ENCODE results near the gene BAG3.

Gene BAG3

GRCh38 chr10:119650692-119651513, at the start of gene BAG3 (continued):
- TF ChIP-seq PRDM4 (tag by site-specific recombination; IDR thresholded peaks at IDR 0.05) (no peak), ZNF530 (tag by site-specific recombination; IDR thresholded peaks at IDR 0.05; ENCODE audit: low read depth) (no peak), ZNF184 (tag by site-specific recombination; IDR thresholded peaks at IDR 0.05) (no peak), ZSCAN16 (tag by site-specific recombination; IDR thresholded peaks at IDR 0.05) (no peak), ZNF660 (tag by site-specific recombination; IDR thresholded peaks at IDR 0.05) (0 out of 2 replicates have a peak, but pooled peaks have one; percentile 73), PRDM1 (tag by site-specific recombination; IDR thresholded peaks at IDR 0.05) (peak; percentile 90), ZBTB11 (tag by site-specific recombination; conservative IDR thresholded peaks at IDR 0.05; ENCODE audit: low read depth) (peak; percentile 86), ZNF354C (tag by site-specific recombination; IDR thresholded peaks at IDR 0.05; ENCODE audit: borderline replicate concordance, low read depth) (no peak), ZNF677 (tag by site-specific recombination; IDR thresholded peaks at IDR 0.05) (no peak), BCL11A (tag by site-specific recombination; IDR thresholded peaks at IDR 0.05; ENCODE audit: low read depth) (no peak), GFI1B (tag by site-specific recombination; IDR thresholded peaks at IDR 0.05) (no peak), ZNF112 (tag by site-specific recombination; IDR thresholded peaks at IDR 0.05) (no peak), ZNF580 (tag by site-specific recombination; IDR thresholded peaks at IDR 0.05) (no peak), ZNF518A (tag by site-specific recombination; conservative IDR thresholded peaks at IDR 0.05; ENCODE audit: low read depth) (peak; percentile 55), BCL6B (tag by site-specific recombination; IDR thresholded peaks at IDR 0.05) (no peak), ZNF501 (tag by site-specific recombination; IDR thresholded peaks at IDR 0.05) (no peak; the same call in 1 of the 2 replicates), ZNF148 (tag by site-specific recombination; IDR thresholded peaks at IDR 0.05; ENCODE audit: borderline replicate concordance) (no peak), ZNF560 (tag by site-specific recombination; IDR thresholded peaks at IDR 0.05; ENCODE audit: borderline replicate concordance) (no peak), CTCF (tag by site-specific recombination; IDR thresholded peaks at IDR 0.05) (no peak), ZNF473 (tag by site-specific recombination; IDR thresholded peaks at IDR 0.05) (no peak), OVOL3 (tag by site-specific recombination; IDR thresholded peaks at IDR 0.05) (no peak)

All from HEK293 (cell line).